Natural killer cell (primary cell): ENCODE results near the gene LDHD. TPM values are rescaled to one million over a fixed set of nuclear protein-coding genes. Genes with fewer than 3 reads are reported as not detected.

Experiments
- ATAC-seq, 3 donors: fragments of 150-1000 bp in 2 of 3; fragments of 200-7000 bp in 1 of 3; cut with Tn5 transposase; 1 replicate in 1 of 3; 2 replicates in 2 of 3; pipeline ENCODE4 v1.10.0; 2021; ENCODE audit warnings: mild to moderate bottlenecking in 2 of 3, moderate library complexity in 2 of 3
- DNase-seq, 2 donors: peaks; one replicate each; pipeline versions ENCODE4 v3.0.0 to v3.0.0-alpha.2; 2013 to 2021; ENCODE audit warnings: mixed read lengths in 1 of 2
- H3K27ac ChIP-seq: one replicate; pipeline ENCODE4 v1.5.1; 2013; ENCODE audit warnings: mild to moderate bottlenecking, low read length
- H3K27me3 ChIP-seq: one replicate; pipeline ENCODE4 v1.6.1; 2013; ENCODE audit warnings: low read length; ENCODE audit not compliant: control insufficient read depth, insufficient read depth
- H3K36me3 ChIP-seq: one replicate; pipeline ENCODE4 v1.6.1; 2013; ENCODE audit warnings: low read length; ENCODE audit not compliant: control insufficient read depth, insufficient read depth
- H3K4me1 ChIP-seq: one replicate; pipeline ENCODE4 v1.6.1; 2013; ENCODE audit warnings: low read length; ENCODE audit not compliant: control insufficient read depth, insufficient read depth
- H3K4me3 ChIP-seq: one replicate; pipeline ENCODE4 v1.5.1; 2013; ENCODE audit warnings: low read length
- H3K9me3 ChIP-seq: one replicate; pipeline ENCODE4 v1.6.1; 2013; ENCODE audit warnings: low read length; ENCODE audit not compliant: control insufficient read depth, insufficient read depth
- H3K27ac Mint-ChIP-seq, 2 donors: one replicate each; pipeline ENCODE4 v1.8.0; 2022; ENCODE audit warnings: mild to moderate bottlenecking in 2 of 2, mixed read lengths in 2 of 2, moderate library complexity in 1 of 2
- H3K27me3 Mint-ChIP-seq, 2 donors: one replicate each; pipeline ENCODE4 v1.8.0; 2022; ENCODE audit warnings: low read depth in 2 of 2, mixed read lengths in 2 of 2
- H3K36me3 Mint-ChIP-seq: one replicate; pipeline ENCODE4 v1.8.0; 2022; ENCODE audit warnings: mixed read lengths
- H3K4me1 Mint-ChIP-seq, 2 donors: one replicate each; pipeline ENCODE4 v1.8.0; 2022; ENCODE audit warnings: mixed read lengths in 2 of 2
- H3K4me3 Mint-ChIP-seq: one replicate; pipeline ENCODE4 v1.8.0; 2022; ENCODE audit warnings: mild to moderate bottlenecking, moderate library complexity, mixed read lengths
- H3K9me3 Mint-ChIP-seq, 2 donors: one replicate each; pipeline ENCODE4 v1.8.0; 2022; ENCODE audit warnings: mixed read lengths in 2 of 2
- CTCF ChIP-seq: fragments of 200-600 bp; IDR thresholded peaks from one replicate; pipeline ENCODE4 v1.8.0; 2022; ENCODE audit warnings: antibody characterized with exemption
- WGBS: methylation state at CpG from one replicate; pipeline ENCODE4 v1.1.7; 2013; ENCODE audit warnings: missing lambda C conversion rate; ENCODE audit not compliant: insufficient coverage; 5-methylcytosine and 5-hydroxymethylcytosine counted together
- intact Hi-C: fragments of 100-400 bp; cut with micrococcal nuclease; formaldehyde crosslinking; loops from one replicate; pipeline ENCODE4 v1.14.2; 2022
- total RNA-seq, 4 donors: library from RNA; stranded (reverse); fragments of 120-200 nt in 1 of 4; gene quantifications; one replicate each; pipeline versions ENCODE4 v1.2.3 to v1.2.4, GENCODE V29; 2013 to 2022

Gene LDHD
- total RNA-seq, 3 donors from 2014 or later (not counting 1 experiment from before 2014, with no cell fraction given): 0.12 to 1.3 TPM; not detected in 1

DNA sequence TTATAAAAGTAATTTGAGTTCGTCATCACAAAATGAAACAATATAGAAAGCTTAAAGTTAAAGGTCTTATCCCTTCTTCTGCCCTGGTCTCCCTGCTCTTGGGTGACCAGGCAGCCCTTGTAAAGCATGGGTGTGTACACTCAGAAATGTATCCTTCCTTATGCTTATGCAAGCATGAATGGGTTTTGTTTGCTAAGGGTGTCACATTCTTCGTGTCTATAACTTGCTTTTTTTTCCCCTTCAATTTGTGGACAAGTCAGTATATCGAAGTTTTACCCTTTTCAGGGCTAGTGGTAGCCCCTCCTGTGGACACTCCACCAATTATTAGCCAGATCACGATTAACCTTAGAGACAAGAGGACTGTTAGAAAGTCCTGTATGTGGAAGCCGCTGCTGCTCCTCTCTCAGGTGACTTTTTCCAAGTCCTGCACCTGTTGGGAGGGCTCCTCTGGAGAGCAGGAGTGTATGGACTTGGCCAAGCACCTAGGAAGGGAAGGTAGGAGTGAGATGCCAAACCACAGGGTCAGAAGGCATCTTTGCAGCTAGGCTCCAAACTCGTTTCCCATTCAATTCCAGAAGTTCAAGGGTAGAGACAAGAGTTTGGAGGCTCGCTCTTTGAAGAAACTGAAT lies 50.9 kb downstream of the LDHD start:
- TF ChIP-seq CTCF: no peak
- Mint-ChIP-seq H3K4me1 (peaks cover 17 to 20% of the 10 kb centered on the region in 2 donors), H3K27me3 (peaks cover 30 to 41% of the 10 kb centered on the region in 2 donors), H3K9me3 (no peaks in the 10 kb centered on the region), H3K27ac (peak overlapping the region; percentile 53 to 84), H3K36me3 (no peaks in the 10 kb centered on the region), H3K4me3 (peak overlapping the region; percentile 84)
- Histone ChIP-seq H3K27me3 (no peaks in the 10 kb centered on the region), H3K4me1 (peaks cover 30% of the 10 kb centered on the region), H3K9me3 (no peaks in the 10 kb centered on the region), H3K36me3 (no peaks in the 10 kb centered on the region), H3K4me3 (peak overlapping the region; percentile 17), H3K27ac (peak overlapping the region; percentile 32)
- intact Hi-C loops: loop anchor here (1.0 to 5.0 kb wide), 2 partner anchors 10 to 63 kb away; no protein-coding TSS in a partner anchor
- DNase-seq (no peak), ATAC-seq (peak in 1 of 3 donors; percentile 16)
- 47% methylated on average over 6 of the region's 7 CpGs for WGBS

DNA sequence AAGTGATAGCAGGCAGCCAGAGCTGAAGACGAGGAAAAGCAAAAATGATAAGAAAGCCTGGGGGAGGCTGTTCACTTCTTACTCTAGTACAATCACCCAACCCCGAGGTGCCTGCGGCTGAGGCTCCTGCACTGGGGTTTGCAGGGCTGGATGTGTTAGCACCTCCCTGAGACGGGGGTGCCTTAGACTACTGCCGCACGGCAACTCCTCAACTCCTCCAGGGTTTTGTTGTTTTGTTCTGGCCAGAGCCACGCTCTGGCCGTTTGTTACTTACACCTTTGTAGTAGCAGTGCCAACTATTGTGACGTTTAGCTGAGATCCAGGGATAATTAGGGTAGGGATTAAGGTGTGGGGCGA lies 51.5 kb downstream of the LDHD start:
- Histone ChIP-seq H3K9me3 (no peaks in the 10 kb centered on the region), H3K4me1 (peaks cover 30% of the 10 kb centered on the region), H3K4me3 (peak overlapping the region; percentile 17), H3K27ac (peak overlapping the region; percentile 32), H3K27me3 (no peaks in the 10 kb centered on the region), H3K36me3 (no peaks in the 10 kb centered on the region)
- Mint-ChIP-seq H3K27me3 (peaks cover 25 to 36% of the 10 kb centered on the region in 2 donors), H3K36me3 (no peaks in the 10 kb centered on the region), H3K4me3 (peak overlapping the region; percentile 84), H3K27ac (peak overlapping the region; percentile 53 to 84), H3K9me3 (no peaks in the 10 kb centered on the region), H3K4me1 (peaks cover 17 to 20% of the 10 kb centered on the region in 2 donors)
- intact Hi-C loops: loop anchor here (1.0 to 5.0 kb wide), 2 partner anchors 10 to 63 kb away; no protein-coding TSS in a partner anchor
- ATAC-seq (peak; percentile 96 to 100 (median 98)), DNase-seq (peak; percentile 62 to 68)
- no peak for TF ChIP-seq CTCF
- 25% methylated on average over 10 of the region's 10 CpGs for WGBS

DNA sequence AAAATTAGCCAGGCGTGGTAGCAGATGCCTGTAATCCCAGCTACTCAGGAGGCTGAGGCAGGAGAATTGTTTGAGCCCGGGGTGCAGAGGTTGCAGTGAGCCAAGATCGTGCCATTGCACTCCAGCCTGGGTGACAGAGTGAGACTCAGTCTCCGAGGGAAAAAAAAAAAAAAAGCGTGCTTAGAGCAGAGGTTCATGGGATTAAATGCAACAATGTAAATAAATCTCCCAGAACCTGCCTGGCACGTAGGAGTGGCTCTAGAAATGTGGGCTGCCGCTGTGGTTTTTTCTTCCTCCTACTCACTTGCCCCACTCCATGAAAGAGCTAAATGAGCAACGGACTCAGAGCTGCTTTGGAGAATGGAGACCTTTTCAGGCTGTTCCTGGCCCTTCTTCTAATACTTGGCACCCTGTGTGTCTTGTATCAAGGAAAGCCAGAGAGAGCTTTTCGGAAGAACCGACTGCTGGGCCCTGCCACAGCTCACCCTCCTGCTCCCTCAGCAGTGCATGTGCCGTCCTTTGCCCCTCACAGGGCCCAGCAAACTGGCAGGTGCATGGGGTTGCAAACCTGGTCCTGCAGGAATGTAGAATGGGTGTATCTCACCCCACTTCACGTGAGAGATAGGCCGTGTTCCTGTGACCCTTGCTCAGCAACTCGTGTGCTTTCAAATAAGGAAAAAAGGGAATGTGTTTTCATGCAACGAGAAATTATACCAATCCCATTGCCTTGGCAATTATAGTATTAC lies 52.0 kb downstream of the LDHD start:
- Mint-ChIP-seq H3K4me1 (peaks cover 17 to 20% of the 10 kb centered on the region in 2 donors), H3K36me3 (no peaks in the 10 kb centered on the region), H3K27me3 (peaks cover 21 to 30% of the 10 kb centered on the region in 2 donors), H3K4me3 (peak overlapping the region; percentile 84), H3K9me3 (no peaks in the 10 kb centered on the region), H3K27ac (peak overlapping the region; percentile 53 to 84)
- TF ChIP-seq CTCF: no peak
- H3K4me3 ChIP-seq: no peak overlapping the region
- no peaks in the 10 kb centered on the region for H3K36me3 ChIP-seq
- peak; percentile 22 to 28 (median 25) for ATAC-seq
- no peak overlapping the region for H3K27ac ChIP-seq
- H3K9me3 ChIP-seq: no peaks in the 10 kb centered on the region
- intact Hi-C loops: loop anchor here (1.0 to 5.0 kb wide), 2 partner anchors 11 to 62 kb away; no protein-coding TSS in a partner anchor
- H3K27me3 ChIP-seq: no peaks in the 10 kb centered on the region
- 11% methylated on average over 14 of the region's 15 CpGs for WGBS
- peaks cover 30% of the 10 kb centered on the region for H3K4me1 ChIP-seq
- DNase-seq: peak in 1 of 2 donors; percentile 45
